Neural progenitor cell (in vitro differentiated cells): ENCODE data around the gene GM2A.

ENCODE experiments used
- CTCF ChIP-seq: fragments of 200-600 bp; sonication (generic); IDR thresholded peaks from 2 replicates; pipeline ENCODE4 v1.5.1; 2017; ENCODE audit warnings: antibody characterized with exemption, mild to moderate bottlenecking
- EZH2 ChIP-seq: fragments of 200-600 bp; sonication (generic); IDR thresholded peaks from 2 replicates; pipeline ENCODE4 v1.6.1; 2017; ENCODE audit warnings: antibody characterized with exemption, mild to moderate bottlenecking, moderate library complexity

DNA sequence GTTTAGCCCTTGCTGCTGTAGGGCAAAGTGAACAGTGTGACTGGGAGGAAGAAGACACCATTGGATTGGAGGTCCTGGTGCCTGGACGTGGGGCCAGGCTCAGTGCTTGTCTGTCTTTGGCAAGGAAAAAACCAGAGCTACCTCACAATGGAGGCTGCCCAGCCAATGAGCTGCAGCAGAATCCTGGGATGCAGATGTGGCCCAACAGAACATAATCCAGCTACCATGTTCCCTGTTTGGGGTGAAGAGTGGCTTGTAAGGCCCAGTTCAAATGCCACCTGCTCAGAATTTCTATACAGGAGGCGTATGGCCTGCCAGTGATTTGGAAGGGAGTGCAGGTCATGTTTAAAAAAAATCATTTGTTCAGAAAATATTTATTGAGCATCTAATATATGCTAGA lies 50.7 kb downstream of the GM2A start, which contains the start of gene SLC36A3:
- TF ChIP-seq EZH2 = no peak
- no peak for TF ChIP-seq CTCF
